CD14-positive monocyte (primary cell): ENCODE measurements around the gene ATP8B3. TPM values are rescaled to one million over a fixed set of nuclear protein-coding genes. Genes with fewer than 3 reads are reported as not detected.

Source experiments
- DNase-seq, 3 donors: peaks; one replicate each; pipeline ENCODE4 v3.0.0-alpha.2; 2011 to 2022
- H2AFZ ChIP-seq: 2 replicates; pipeline ENCODE4 v1.6.0; 2012; ENCODE audit warnings: mild to moderate bottlenecking, low read depth, low read length, inconsistent platforms; ENCODE audit not compliant: insufficient read depth, poor library complexity, severe bottlenecking
- H3K27ac ChIP-seq, 2 donors: 1 replicate in 1 of 2; 2 replicates in 1 of 2; pipeline ENCODE4 v1.5.1; 2012 to 2013; ENCODE audit warnings: low read length in 2 of 2, control low read depth in 1 of 2, inconsistent platforms in 1 of 2, low read depth in 1 of 2, mild to moderate bottlenecking in 1 of 2
- H3K27me3 ChIP-seq, 2 donors: one replicate each; pipeline versions ENCODE4 v1.6.0 to v1.6.1; 2011 to 2013; ENCODE audit warnings: low read length in 2 of 2; ENCODE audit not compliant: control insufficient read depth in 2 of 2, insufficient read depth in 2 of 2
- H3K36me3 ChIP-seq, 2 donors: replicated peaks in 1 of 2; 1 replicate in 1 of 2; 2 replicates in 1 of 2; pipeline versions ENCODE4 v1.5.1 to v1.6.1; 2012 to 2013; ENCODE audit warnings: low read length in 2 of 2, control low read depth in 1 of 2, inconsistent platforms in 1 of 2, mild to moderate bottlenecking in 1 of 2; ENCODE audit not compliant: insufficient read depth in 2 of 2, control insufficient read depth in 1 of 2
- H3K4me1 ChIP-seq, 2 donors: 1 replicate in 1 of 2; 2 replicates in 1 of 2; pipeline versions ENCODE4 v1.5.1 to v1.6.1; 2012 to 2013; ENCODE audit warnings: low read length in 2 of 2, control low read depth in 1 of 2, inconsistent platforms in 1 of 2, mild to moderate bottlenecking in 1 of 2, moderate library complexity in 1 of 2; ENCODE audit not compliant: insufficient read depth in 2 of 2, control insufficient read depth in 1 of 2
- H3K4me2 ChIP-seq: replicated peaks from 2 replicates; pipeline ENCODE3; 2012; ENCODE audit warnings: low read length, moderate library complexity, mild to moderate bottlenecking; ENCODE audit not compliant: poor library complexity, severe bottlenecking; ENCODE audit errors: extremely low read depth
- H3K4me3 ChIP-seq, 3 experiments: fragments of 200-600 bp in 1 of 3; sonication (generic) in 1 of 3; replicated peaks in 1 of 3; 1 replicate in 2 of 3; 2 replicates in 1 of 3; pipeline ENCODE4 v1.5.1; 2011 to 2013; ENCODE audit warnings: low read length in 3 of 3, mild to moderate bottlenecking in 3 of 3, control low read depth in 2 of 3, low read depth in 2 of 3, inconsistent platforms in 1 of 3, moderate library complexity in 1 of 3
- H3K79me2 ChIP-seq: 2 replicates; pipeline ENCODE4 v1.6.0; 2012; ENCODE audit warnings: mild to moderate bottlenecking, control low read depth, inconsistent platforms, low read length, moderate library complexity; ENCODE audit not compliant: insufficient read depth
- H3K9ac ChIP-seq: 2 replicates; pipeline ENCODE4 v1.6.0; 2017; ENCODE audit warnings: low read length, mild to moderate bottlenecking; ENCODE audit not compliant: insufficient read depth, poor library complexity, severe bottlenecking
- H3K9me3 ChIP-seq, 2 donors: replicated peaks in 1 of 2; 1 replicate in 1 of 2; 2 replicates in 1 of 2; pipeline versions ENCODE4 v1.5.1 to v1.6.1; 2012 to 2013; ENCODE audit warnings: low read length in 2 of 2, control low read depth in 1 of 2; ENCODE audit not compliant: control insufficient read depth in 1 of 2, insufficient read depth in 1 of 2
- H4K20me1 ChIP-seq: 2 replicates; pipeline ENCODE4 v1.6.0; 2012; ENCODE audit warnings: mild to moderate bottlenecking, low read length, control low read depth, moderate library complexity; ENCODE audit not compliant: insufficient read depth
- H3K27ac Mint-ChIP-seq, 7 donors: one replicate each; pipeline ENCODE4 v1.8.0; 2020; ENCODE audit warnings: mild to moderate bottlenecking in 7 of 7, mixed read lengths in 7 of 7, moderate library complexity in 6 of 7, inconsistent platforms in 2 of 7
- H3K27me3 Mint-ChIP-seq, 3 donors: one replicate each; pipeline ENCODE4 v1.8.0; 2021 to 2022; ENCODE audit warnings: low read depth in 3 of 3, mild to moderate bottlenecking in 3 of 3, mixed read lengths in 3 of 3, moderate library complexity in 3 of 3, inconsistent platforms in 1 of 3
- H3K36me3 Mint-ChIP-seq, 2 donors: one replicate each; pipeline ENCODE4 v1.8.0; 2020; ENCODE audit warnings: mixed read lengths in 2 of 2, inconsistent platforms in 1 of 2, mild to moderate bottlenecking in 1 of 2
- H3K4me1 Mint-ChIP-seq: one replicate; pipeline ENCODE4 v1.8.0; 2020; ENCODE audit warnings: mild to moderate bottlenecking, mixed read lengths
- H3K4me3 Mint-ChIP-seq, 2 donors: one replicate each; pipeline ENCODE4 v1.8.0; 2020; ENCODE audit warnings: mild to moderate bottlenecking in 2 of 2, mixed read lengths in 2 of 2, moderate library complexity in 1 of 2
- H3K9me3 Mint-ChIP-seq, 7 donors: one replicate each; pipeline ENCODE4 v1.8.0; 2020 to 2022; ENCODE audit warnings: mixed read lengths in 7 of 7, mild to moderate bottlenecking in 6 of 7, moderate library complexity in 6 of 7, inconsistent platforms in 2 of 7
- CTCF ChIP-seq: fragments of 200-600 bp; IDR thresholded peaks from one replicate; pipeline ENCODE4 v1.8.0; 2022; ENCODE audit warnings: antibody characterized with exemption, mild to moderate bottlenecking
- WGBS: methylation state at CpG from one replicate; pipeline ENCODE4 v1.1.5; 2013; ENCODE audit warnings: missing lambda C conversion rate; ENCODE audit not compliant: insufficient coverage; 5-methylcytosine and 5-hydroxymethylcytosine counted together
- intact Hi-C, 2 donors: fragments of 100-400 bp; cut with micrococcal nuclease; formaldehyde crosslinking; loops; one replicate each; pipeline versions ENCODE4 v1.15.0 to v1.15.1; 2023
- polyA plus RNA-seq, 3 donors: library from polyadenylated mRNA; depleted of rRNA in 1 of 3; unstranded in 2 of 3; stranded (reverse) in 1 of 3; fragments of 300-500 nt in 2 of 3; fragments of >200 nt in 1 of 3; fragmentation: Illumina TruSeq in 2 of 3; gene quantifications; 1 replicate in 2 of 3; 2 replicates in 1 of 3; pipeline ENCODE4 v1.2.3, GENCODE V29; 2012 to 2021

Gene ATP8B3
- polyA plus RNA-seq, 3 donors: 1.6 to 8.2 (median 1.8) TPM

- DNase-seq: peak; percentile 58 to 67 (median 60)
- Histone ChIP-seq H3K27ac (no peak overlapping the region), H3K4me2 (no peak overlapping the region), H3K9ac (no peak overlapping the region), H3K4me3 (no peak overlapping the region), H3K9me3 (no peaks in the 10 kb centered on the region), H3K27me3 (no peaks in the 10 kb centered on the region), H3K79me2 (peaks cover 23% of the 10 kb centered on the region), H4K20me1 (peaks cover 93% of the 10 kb centered on the region), H2AFZ (no peak overlapping the region), H3K4me1 (no peaks in the 10 kb centered on the region), H3K36me3 (peaks cover 62 to 89% of the 10 kb centered on the region in 2 donors)
- peak overlapping the region in 1 of 7 donors; percentile 52 for H3K27ac Mint-ChIP-seq
- H3K4me3 Mint-ChIP-seq: no peak overlapping the region
- intact Hi-C loops: loop anchor here in 1 of 2 donors (5.0 kb wide), 1 partner anchor 39 kb away; no protein-coding TSS in a partner anchor
- peaks cover 0 to 1% (median 0%) of the 10 kb centered on the region in 3 donors for H3K27me3 Mint-ChIP-seq
- peak; percentile 83 for TF ChIP-seq CTCF
- no peaks in the 10 kb centered on the region for H3K4me1 Mint-ChIP-seq
- H3K9me3 Mint-ChIP-seq: no peaks in the 10 kb centered on the region
- WGBS: 47% methylated on average over 12 of the region's 15 CpGs
- H3K36me3 Mint-ChIP-seq: peaks cover 34 to 63% of the 10 kb centered on the region in 2 donors
Observed at GRCh38 chr19:1825909-1826556, 14.0 kb upstream of the ATP8B3 start.

- intact Hi-C loops: no loop called here
Observed at GRCh38 chr19:1824252-1824622, 12.2 kb upstream of the ATP8B3 start.

More at GRCh38 chr19:1824252-1824622, 12.2 kb upstream of the ATP8B3 start:
- Histone ChIP-seq H3K27me3 (no peaks in the 10 kb centered on the region), H3K36me3 (peaks cover 71 to 88% of the 10 kb centered on the region in 2 donors), H3K79me2 (peaks cover 9% of the 10 kb centered on the region), H4K20me1 (peaks cover 88% of the 10 kb centered on the region), H3K27ac (no peak overlapping the region), H3K4me1 (no peaks in the 10 kb centered on the region), H3K4me2 (no peak overlapping the region), H3K9ac (no peak overlapping the region), H3K9me3 (no peaks in the 10 kb centered on the region), H3K4me3 (no peak overlapping the region), H2AFZ (no peak overlapping the region)
- Mint-ChIP-seq H3K4me1 (no peaks in the 10 kb centered on the region), H3K4me3 (no peak overlapping the region), H3K9me3 (no peaks in the 10 kb centered on the region), H3K36me3 (peaks cover 36 to 67% of the 10 kb centered on the region in 2 donors), H3K27ac (no peak overlapping the region), H3K27me3 (peaks cover 0 to 1% (median 0%) of the 10 kb centered on the region in 3 donors)
- WGBS: 97% methylated on average over 13 of the region's 14 CpGs
- DNase-seq: no peak
- no peak for TF ChIP-seq CTCF
